HuH-7 (cell line): ENCODE results near the gene NR1H2.
"Not testable (repeated sequence)": the region's sequence is repeated elsewhere in the genome, so short reads cannot be mapped to it uniquely, and the experiment has no call there.

Source experiments
- DNase-seq: peaks from one replicate; pipeline ENCODE4 v3.0.0; 2011; ENCODE audit warnings: low spot score

Gene NR1H2

DNA sequence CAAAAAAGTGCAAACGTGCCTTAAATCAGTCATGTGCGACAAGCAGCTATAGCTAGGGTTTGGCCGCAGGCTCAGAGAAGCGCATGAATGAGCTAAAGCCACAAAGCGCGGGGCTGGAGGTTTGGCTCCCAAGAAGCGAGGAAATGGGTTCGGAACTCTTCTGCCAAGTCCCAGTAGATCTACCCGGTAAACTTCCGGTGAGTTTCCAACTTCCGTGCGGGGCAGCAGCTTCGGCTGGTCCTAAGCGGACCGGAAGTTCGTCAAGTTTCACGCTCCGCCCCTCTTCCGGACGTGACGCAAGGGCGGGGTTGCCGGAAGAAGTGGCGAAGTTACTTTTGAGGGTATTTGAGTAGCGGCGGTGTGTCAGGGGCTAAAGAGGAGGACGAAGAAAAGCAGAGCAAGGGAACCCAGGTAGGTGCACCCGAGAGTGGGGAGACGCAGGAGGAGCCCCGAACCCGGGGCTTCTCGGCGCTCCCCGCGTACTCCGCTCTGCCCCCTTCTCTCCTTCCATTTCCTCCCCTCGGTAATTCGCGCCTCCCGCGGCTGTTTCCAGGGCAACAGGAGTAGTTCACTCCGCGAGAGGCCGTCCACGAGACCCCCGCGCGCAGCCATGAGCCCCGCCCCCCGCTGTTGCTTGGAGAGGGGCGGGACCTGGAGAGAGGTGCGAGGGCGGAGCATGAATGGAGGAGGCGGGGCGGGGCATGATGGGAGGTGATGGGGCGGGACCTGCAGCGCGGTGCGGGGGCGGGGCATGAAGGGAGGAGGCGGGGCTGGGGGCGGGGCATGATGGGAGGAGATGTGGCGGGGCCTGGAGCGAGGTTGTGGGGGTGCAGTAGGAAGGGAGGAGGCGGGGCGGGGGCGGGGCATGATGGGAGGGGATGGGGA lies at the start of gene NR1H2:
Gene NR1H2, plus strand, starts transcription at position 292 of the 885 bp plus-strand sequence. CDS start 1,149 bp downstream, outside the sequence.
- peak; percentile 89 for DNase-seq

GRCh38 chr19:50327013-50327412 lies 49.2 kb upstream of the NR1H2 start:
- no peak for DNase-seq

GRCh38 chr19:50327461-50328223 lies 48.6 kb upstream of the NR1H2 start:
- DNase-seq, result no peak

- DNase-seq, result no peak
Observed at GRCh38 chr19:50328224-50328872, 47.9 kb upstream of the NR1H2 start.

- DNase-seq, result peak; percentile 92
Observed at GRCh38 chr19:50328873-50329145, 47.4 kb upstream of the NR1H2 start.

DNA sequence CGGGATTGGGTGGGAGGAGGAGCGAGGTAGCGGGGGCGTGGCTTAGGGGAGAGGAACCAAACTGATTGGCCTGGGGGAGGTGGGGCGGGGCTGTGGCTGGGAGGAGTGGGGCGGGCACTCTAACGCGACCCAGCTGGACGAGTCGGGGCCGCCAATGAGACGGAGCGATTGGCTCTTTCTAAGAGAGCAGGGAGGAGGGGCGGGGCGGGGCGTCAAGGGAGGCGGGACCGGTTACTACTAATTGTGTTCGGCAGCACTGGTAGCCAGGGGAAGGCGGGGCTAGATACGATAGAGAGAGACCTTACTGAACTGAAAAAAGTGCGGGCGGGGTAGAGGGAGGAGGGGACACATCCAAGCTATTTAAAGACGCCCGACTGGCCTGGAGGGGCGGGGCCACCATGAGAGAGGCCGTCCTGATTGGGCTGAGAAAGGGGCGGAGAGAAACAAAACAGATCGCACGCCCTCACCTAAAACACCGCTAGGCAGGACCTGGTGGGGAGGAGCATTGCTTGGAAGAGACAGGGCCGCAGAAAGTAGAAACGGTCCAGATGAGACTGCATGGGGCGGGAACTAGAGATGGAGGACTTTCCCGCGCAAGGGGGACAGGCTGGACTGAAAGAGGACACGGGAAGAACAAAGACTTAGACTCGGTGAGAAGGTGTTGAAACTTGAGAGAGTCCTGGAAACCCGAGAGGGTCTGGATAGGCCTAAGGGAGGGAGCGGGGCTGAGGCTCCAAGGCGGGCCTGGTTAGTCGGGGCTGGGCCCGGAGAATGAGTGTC lies 46.9 kb upstream of the NR1H2 start, which contains the start of gene KCNC3:
Gene KCNC3, minus strand, starts transcription at position 232 of the 780 bp plus-strand sequence. CDS start 295 bp downstream, outside the sequence.
- DNase-seq, result peak; percentile 94

DNA sequence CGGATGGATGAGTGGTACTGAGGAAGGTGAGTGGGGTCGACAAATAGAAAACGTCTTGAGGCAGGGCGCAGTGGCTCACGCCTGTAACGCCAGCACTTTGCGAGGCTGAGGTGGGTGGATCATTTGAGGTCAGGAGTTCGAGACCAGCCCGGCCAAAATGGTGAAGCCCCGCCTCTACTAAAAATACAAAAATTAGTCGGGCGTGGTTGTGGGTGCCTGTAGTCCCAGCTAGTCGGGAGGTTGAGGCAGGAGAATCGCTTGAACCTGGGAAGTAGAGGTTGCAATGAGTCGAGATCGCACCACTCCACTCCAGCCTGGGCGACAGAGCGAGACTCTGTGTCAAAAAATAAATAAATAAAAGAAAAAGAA lies 46.3 kb upstream of the NR1H2 start:
- DNase-seq, result not testable (repeated sequence)

- peak; percentile 88 for DNase-seq
Observed at GRCh38 chr19:50330365-50331078, 45.7 kb upstream of the NR1H2 start.

GRCh38 chr19:50331221-50331993 lies 44.9 kb upstream of the NR1H2 start:
- no peak for DNase-seq

DNA sequence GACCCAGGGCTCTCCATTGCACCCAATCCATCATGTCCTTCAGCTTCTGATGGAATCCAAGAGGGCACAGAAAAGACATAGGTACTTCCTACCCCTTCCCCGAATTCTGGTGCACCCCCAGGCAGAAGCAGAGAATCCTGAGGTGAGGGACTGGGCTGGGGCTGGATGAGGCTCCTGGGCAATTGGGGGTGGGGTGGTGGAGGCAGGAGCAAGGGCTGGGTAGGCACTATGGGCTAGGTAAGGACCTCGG lies 44.3 kb upstream of the NR1H2 start:
- DNase-seq, result no peak

DNA sequence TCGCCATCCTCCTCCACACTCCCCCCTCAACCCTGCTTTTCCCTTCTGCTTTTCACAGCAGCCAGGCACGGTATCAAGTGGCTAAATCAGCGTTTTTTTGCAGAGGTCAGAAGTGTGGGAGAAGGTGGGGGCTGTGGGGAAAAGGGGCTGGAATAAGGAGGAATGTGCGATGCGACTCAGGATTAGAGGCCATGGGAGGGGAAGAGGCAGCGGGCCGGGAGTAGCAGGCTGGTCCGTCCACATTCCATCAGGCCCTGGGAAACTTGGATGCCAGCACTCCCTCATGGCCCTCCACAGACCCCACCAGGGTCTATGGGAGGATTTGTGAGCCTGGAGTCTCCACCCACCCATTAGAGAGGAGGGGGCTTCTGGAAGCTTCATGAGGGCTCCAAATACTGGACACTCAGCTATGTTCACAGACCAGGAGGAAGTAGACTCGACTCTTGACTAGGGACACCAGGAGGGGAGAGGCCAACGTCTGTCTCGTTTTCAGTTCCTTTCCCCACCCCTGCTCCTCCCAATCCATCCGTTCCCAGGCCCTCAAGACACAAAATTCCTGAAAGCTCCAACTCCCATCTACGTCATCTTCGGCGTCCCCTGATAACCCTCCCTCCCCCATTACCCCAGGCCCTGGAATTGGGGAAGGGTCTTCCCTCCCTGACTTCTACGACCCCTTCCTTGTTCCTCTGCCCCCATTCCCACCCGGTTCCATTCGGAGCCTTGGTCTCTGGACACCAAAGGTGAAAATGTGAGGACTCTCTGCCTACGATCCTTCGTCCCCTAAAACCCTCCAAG lies 43.8 kb upstream of the NR1H2 start:
- DNase-seq, result no peak

DNA sequence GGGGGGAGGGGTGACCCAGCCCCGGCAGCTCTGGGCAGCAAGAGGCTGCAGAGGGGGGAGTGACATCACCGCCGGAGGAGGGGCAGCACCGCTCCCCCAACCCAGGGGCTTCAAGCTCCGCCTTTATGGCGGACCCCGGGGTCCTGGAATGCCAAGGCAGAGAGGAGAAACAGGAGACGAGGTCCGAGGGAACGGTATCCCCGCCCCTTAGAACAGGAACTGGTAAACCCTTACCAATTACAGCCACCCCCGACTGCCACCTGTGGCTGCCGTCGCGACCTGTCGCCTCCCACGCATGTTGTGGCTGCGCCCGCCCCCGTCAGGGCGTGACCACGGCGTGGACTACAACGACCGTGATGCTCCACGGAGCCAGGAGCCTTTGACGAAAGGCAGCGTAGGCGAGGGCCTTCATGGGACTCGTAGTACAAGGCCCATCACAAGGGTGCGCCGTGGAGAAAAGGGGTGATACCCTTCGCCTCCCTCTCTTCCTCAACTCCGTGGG lies 43.0 kb upstream of the NR1H2 start:
- no peak for DNase-seq

- peak; percentile 75 for DNase-seq
Observed at GRCh38 chr19:50333737-50334617, 42.3 kb upstream of the NR1H2 start.

GRCh38 chr19:50334741-50335421 lies 41.4 kb upstream of the NR1H2 start:
- no peak for DNase-seq

DNA sequence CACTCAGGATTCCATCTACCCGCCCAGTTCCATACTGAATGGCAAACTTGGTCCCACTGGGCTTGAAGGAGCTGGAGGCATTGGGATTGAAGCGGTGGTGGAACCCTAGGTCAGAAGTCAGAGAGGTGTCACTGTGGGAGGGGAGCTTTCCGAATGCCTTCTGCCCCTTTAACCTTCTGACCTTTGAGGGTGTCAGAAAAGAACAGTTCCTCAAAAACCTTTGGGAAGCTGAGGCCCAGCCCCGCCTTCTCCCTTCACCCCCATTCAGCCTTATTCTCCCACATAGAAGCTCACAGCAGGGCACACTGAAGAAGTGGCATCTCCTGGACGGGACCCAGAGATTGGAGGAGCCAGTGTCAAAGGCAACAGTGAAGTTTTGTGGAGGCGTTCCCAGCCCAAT lies 39.2 kb upstream of the NR1H2 start:
- DNase-seq, result not testable (repeated sequence)

DNA sequence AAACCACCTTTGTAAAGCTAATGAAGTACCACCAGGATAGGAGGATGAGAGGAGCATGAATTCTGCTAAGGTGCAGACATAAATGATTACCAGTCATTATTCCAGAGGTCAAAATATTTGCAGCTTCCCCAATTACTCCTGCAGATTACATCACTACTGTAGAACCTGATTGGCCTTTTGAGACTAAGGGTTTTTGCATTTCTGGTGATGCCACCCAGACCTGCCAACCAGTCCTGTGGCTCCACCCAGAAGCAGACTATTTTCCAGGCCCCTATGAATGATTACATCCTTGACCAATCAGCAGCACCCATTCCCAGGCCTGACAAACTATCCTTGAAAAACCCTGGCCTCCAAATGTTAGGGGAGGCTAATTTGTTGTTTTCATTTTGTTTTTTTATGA lies 35.9 kb upstream of the NR1H2 start:
- DNase-seq, result no peak

DNA sequence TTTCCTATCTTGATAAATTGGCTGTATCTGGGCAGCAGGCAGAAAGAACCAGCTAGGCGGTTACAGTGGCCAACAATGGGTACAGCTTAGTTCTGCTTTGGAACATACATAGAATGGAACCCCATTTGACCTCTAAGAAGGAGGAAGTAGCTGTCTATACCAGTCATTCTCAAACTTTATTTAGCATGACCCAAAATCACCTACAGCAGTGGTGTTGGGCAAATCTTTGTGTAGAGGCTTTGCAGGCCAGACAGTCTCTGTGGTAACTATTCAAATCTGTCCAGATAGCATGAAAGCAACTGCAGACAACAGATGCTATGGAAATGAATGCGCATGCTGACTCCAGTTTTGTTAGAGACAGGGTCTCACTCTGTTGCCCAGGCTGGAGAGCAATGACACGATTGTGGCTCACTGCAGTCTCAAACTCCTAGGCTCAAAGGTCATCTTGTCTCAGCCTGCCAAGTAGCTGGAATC lies 35.1 kb upstream of the NR1H2 start:
- DNase-seq, result no peak
